DMS53 treated with DMSO at 0.1 percent for 48 hours (cell line): ENCODE measurements around the gene HOXA1.
"Not testable (repeated sequence)": the region's sequence is repeated elsewhere in the genome, so short reads cannot be mapped to it uniquely, and the experiment has no call there.

ENCODE experiments used
- DNase-seq: peaks from one replicate; lab custom pipeline; 2025; ENCODE audit not compliant: unreplicated experiment; lab: John Stamatoyannopoulos, UW

HOXA1 gene

DNA sequence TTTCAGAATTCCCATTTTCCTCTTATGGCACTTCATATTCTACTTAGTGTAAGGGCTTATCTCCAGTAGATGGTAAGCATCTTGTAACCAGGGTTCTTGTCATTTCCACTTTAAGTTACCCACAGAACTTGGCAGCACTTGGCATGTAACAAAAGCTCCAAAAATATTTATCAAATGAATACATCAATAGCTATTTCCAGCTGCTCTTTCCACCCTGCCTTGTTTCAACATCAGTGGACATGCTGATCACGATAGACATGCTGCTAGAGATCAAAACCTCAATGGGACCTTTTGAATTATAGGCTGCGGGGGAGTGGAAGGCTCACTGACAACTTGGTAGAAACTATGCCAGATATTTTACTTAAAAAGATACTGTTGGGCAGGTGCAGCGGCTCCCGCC lies 32.9 kb downstream of the HOXA1 start:
- DNase-seq = no peak

DNA sequence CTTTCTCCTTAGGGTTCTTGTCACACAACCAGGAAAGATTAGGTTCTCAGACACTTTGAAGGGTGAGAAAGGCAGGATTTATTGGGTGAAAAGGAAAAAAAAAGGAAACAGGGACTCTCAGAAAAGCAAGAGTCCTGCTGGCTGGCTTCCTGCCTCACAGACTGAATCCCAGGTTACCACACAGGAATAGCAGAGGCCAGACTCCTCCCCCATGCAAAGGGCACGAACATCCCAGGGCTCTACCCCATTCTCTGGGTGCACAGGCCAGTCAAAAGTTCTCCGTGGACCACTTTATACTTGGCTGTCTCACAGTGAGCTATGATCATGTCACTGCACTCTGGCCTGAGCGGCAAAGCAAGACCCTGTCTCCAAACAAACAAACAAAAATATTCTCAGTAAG lies 42.6 kb downstream of the HOXA1 start:
- no peak for DNase-seq

DNA sequence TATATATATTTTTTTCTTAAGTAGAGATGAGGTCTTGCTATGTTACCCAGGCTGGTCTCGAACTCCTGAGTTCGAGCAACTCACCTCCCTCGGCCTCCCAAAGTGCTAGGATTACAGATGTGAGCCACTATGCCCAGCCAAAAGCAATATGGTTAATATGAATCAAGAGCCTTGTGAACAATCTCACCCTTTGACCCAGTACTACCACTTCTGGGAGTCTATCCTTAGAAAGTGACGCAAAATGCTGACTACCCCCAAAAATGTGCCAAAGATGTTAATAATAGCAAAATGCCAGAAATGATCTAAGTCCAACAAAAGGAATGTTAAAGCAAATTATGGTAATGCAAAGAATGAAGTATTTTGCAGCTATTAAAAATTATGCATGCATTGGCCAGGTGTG lies 44.3 kb downstream of the HOXA1 start:
- no peak for DNase-seq

DNA sequence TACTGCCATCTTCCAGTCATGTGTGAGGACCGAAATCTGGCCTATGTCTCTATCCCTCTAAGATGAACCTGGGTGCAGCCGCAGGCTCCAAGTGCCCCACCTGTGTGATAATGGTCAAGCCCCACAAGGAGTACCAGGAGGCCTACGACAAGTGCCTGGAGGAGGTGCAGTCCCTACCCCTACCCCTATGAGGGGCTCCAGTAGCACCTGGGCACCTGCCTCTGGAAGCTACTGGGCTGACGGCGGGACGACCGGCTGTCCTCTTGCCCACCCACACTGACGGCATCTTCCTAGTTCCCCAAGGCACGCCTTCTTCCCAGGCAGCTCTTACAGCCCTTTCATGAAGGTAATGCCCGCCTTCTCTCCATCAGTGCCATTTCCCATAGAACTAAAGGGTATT lies 47.4 kb downstream of the HOXA1 start:
- no peak for DNase-seq

DNA sequence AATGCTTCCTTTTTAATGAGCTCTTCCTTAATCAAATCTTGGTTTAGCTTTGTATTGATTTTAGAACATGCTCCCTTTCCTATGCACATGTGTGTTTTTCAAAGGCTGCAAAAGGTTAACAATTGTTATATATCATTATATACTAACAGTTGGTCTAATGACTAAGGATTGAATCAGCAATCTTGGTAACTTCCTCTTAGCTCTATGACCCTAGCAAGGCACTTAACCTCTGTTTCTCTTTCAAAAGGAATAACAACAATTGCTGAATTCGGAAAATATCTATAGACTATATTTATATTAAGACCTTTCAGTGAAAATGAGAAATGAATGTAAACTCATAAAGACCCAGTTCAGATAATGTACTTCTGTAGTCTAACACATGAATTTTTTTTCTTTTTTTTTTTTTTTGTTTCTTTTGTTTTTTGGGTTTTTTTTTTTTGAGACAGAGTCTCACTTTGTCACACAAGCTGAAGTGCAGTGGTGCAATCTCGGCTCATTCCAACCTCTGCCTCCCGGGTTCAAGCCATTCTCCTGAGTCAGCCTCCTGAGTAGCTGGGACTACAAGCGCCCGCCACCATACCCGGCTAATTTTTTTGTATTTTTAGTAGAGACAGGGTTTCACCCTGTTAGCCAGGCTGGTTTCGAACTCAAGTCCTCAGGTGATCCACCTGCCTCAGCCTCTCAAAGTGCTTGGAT lies 48.8 kb downstream of the HOXA1 start:
- DNase-seq = peak; percentile 50

DNA sequence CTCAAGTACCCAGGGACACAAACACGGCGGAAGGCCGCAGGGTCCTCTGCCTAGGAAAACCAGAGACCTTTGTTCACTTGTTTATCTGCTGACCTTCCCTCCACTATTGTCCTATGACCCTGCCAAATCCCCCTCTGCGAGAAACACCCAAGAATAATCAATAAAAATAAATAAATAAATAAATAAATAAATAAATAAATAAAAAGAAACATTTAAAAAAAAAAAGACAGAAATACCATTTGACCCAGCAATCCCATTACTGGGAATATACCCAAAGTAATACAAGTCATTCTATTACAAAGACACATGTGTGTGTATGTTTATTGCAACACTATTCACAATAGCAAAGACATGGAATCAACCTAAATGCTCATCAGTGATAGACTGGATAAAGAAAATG lies 49.8 kb downstream of the HOXA1 start:
- not testable (repeated sequence) for DNase-seq

DNA sequence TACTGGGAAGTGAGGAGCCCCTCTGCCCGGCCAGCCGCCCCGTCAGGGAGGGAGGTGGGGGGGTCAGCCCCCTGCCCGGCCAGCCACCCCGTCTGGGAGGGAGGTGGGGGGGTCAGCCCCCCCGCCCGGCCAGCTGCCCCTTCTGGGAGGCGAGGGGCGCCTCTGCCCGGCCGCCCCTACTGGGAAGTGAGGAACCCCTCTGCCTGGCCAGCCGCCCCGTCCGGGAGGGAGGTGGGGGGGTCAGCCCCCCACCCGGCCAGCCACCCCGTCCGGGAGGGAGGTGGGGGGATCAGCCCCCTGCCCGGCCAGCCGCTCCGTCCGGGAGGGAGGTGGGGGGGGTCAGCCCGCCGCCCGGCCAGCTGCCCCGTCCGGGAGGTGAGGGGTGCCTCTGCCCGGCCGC lies 50.7 kb downstream of the HOXA1 start:
- DNase-seq = not testable (repeated sequence)
